Body of pancreas (tissue), 4 donors: ENCODE results near the gene TATDN3.

Source experiments
- POLR2A ChIP-seq, 3 donors: fragments of 450-650 bp; IDR thresholded peaks; one replicate each; pipeline ENCODE4 v1.6.1; 2016; ENCODE audit warnings: antibody characterized with exemption in 3 of 3, mild to moderate bottlenecking in 2 of 3
- TF ChIP-seq, protein P1 (sequence below), 7 experiments: fragments of 450-650 bp in 4 of 7; fragments of 200-600 bp in 3 of 7; sonication (generic) in 3 of 7; IDR thresholded peaks; one replicate each; pipeline ENCODE4 v1.5.1; 2016 to 2019; ENCODE audit warnings: antibody characterized with exemption in 7 of 7

DNA sequence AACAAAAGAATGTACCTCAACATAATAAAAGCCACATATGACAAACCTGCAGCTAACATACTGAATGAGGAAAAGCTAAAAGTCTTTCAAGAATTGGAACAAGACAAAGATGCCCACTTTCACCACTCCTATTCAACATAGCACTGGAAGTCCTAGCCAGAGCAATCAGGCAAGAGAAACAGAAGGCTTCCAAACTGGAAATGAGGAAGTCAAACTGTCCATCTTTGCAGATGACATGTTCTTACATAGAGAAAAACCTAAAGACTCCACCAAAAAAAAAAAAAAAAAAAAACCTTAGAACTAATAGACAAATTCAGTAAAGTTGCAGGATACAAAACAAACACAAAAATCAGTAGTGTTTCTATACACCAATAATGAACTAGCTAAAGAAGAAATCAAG, 20.4 kb upstream of the TATDN3 start:
- TF ChIP-seq, protein P1, sequence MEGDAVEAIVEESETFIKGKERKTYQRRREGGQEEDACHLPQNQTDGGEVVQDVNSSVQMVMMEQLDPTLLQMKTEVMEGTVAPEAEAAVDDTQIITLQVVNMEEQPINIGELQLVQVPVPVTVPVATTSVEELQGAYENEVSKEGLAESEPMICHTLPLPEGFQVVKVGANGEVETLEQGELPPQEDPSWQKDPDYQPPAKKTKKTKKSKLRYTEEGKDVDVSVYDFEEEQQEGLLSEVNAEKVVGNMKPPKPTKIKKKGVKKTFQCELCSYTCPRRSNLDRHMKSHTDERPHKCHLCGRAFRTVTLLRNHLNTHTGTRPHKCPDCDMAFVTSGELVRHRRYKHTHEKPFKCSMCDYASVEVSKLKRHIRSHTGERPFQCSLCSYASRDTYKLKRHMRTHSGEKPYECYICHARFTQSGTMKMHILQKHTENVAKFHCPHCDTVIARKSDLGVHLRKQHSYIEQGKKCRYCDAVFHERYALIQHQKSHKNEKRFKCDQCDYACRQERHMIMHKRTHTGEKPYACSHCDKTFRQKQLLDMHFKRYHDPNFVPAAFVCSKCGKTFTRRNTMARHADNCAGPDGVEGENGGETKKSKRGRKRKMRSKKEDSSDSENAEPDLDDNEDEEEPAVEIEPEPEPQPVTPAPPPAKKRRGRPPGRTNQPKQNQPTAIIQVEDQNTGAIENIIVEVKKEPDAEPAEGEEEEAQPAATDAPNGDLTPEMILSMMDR (IDR thresholded peaks at IDR 0.05): no peak
- no peak for TF ChIP-seq POLR2A (IDR thresholded peaks at IDR 0.05)
